ENCODE data around the gene GNGT2.

DNA sequence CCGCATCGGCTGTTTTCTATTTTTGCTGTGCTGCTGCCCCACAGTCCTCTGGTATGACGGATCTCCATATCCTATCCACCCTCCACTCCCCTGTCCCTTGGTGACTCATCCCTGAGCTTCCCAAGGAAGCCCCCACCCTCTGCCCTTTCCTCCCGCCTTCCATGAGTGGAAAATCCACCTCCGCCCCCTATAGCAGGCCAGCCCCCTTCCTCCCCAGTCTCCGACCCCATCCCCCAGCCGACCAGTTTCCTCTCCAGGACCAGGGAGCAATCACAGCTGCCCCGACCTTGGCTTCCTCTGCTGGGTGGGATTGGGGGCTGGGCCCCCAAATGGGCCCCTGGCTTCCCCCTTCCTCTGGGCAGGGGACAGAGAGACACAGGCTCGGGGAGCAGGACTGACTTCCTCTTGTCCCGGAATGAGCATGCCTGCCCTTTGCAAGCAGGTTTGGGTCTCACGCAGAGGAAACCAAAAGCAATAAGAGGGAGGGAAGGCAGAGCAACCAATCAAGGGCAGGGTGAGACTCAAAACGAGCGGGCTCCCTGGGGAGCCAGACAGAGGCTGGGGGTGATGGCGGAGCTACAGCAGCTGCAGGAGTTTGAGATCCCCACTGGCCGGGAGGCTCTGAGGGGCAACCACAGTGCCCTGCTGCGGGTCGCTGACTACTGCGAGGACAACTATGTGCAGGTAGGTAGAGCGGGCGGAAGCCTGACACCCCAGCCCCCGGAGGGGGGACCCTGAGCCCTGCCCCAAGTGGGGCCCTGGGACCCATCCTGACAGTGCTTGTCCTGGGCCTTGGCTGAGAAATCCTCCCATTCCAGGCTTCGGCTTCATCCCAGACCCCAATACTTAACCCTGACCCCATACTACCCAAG, at the start of gene GNGT2, which contains the start of gene ABI3:
- TF ChIP-seq, protein P1, sequence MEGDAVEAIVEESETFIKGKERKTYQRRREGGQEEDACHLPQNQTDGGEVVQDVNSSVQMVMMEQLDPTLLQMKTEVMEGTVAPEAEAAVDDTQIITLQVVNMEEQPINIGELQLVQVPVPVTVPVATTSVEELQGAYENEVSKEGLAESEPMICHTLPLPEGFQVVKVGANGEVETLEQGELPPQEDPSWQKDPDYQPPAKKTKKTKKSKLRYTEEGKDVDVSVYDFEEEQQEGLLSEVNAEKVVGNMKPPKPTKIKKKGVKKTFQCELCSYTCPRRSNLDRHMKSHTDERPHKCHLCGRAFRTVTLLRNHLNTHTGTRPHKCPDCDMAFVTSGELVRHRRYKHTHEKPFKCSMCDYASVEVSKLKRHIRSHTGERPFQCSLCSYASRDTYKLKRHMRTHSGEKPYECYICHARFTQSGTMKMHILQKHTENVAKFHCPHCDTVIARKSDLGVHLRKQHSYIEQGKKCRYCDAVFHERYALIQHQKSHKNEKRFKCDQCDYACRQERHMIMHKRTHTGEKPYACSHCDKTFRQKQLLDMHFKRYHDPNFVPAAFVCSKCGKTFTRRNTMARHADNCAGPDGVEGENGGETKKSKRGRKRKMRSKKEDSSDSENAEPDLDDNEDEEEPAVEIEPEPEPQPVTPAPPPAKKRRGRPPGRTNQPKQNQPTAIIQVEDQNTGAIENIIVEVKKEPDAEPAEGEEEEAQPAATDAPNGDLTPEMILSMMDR (conservative IDR thresholded peaks at IDR 0.05 in 1 of 2, IDR thresholded peaks at IDR 0.05 in 1 of 2; ENCODE audit: extremely low read depth in 1 of 2, insufficient read depth in 1 of 2, low read depth in 1 of 2, low read length in 2 of 2) = no peak
- no peak for TF ChIP-seq EZH2 (IDR thresholded peaks at IDR 0.05; ENCODE audit: borderline replicate concordance, low read length)

Data from mammary epithelial cell (primary cell).